ENCODE measurements around the gene CPSF4L.

DNA sequence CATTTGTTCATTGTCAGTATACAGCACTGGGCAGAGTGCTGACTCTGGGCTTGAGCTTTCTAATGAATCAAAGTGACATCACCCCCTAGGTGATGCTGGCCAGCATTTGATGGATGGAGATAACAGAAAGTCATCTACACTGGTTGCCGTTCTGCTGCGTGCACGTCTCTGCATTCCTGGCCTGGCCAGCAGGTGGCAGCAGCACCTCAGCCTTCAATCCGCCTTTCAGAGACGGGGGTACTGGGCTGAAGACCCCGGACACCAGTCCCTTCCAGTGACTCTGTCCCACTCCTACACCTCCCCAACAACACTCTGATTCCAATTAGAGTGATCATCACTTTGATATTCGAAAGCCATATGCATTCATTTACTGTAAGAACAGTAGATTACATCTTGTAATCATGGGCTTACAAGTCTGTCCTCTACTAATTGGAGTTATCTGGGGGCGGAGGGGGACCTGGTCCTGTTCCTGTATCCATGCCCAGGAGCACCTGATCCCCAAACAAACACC is 6.0 kb downstream of the CPSF4L start:
- no peak for TF ChIP-seq YY1 (IDR thresholded peaks at IDR 0.05; ENCODE audit: insufficient read depth, insufficient read length)
- TF ChIP-seq ZNF274 (IDR thresholded peaks at IDR 0.05; ENCODE audit: low read depth, low read length) = no peak
